Measurements from ENCODE around the gene ALDOB. TPM values are rescaled to one million over a fixed set of nuclear protein-coding genes. Genes with fewer than 3 reads are reported as not detected.

ALDOB gene
- total and polyA plus RNA-seq, 2 of the 8 experiments (the other 6 are each of a cell fraction or from before 2014, with no cell fraction given), result not detected

DNA sequence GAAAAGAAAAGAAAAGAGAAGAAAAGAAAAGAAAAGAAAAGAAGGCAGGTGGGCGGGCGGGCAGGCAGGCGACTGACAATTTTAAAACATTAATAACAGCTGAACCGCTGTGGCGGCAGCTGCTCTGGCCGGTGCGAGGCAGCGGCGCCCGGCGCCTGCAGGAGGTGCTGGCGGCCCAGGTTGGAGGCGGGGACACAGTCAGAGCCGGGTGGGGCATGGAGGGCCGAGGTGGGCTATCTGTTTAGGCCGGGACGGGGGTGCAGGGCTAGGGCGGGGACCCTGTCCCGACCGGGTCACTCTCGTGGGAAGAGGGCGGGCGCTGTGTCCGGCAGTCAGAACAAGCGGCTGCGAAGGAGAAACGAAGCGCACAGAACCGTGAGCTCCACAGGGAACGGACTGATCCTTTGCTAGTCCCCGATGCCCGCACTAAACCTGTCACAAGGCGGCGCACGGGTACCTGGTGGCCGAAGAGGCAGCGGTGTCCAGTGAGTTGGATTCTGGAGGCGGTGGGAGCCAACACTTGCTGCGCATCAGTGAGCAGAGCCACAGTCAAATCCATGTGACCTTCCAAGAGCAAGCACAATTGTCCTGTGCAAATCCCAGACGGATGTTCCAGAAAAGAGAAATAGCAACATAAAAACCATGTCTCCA lies 13.6 kb upstream of the ALDOB start (continued):
- TF ChIP-seq, protein P1, sequence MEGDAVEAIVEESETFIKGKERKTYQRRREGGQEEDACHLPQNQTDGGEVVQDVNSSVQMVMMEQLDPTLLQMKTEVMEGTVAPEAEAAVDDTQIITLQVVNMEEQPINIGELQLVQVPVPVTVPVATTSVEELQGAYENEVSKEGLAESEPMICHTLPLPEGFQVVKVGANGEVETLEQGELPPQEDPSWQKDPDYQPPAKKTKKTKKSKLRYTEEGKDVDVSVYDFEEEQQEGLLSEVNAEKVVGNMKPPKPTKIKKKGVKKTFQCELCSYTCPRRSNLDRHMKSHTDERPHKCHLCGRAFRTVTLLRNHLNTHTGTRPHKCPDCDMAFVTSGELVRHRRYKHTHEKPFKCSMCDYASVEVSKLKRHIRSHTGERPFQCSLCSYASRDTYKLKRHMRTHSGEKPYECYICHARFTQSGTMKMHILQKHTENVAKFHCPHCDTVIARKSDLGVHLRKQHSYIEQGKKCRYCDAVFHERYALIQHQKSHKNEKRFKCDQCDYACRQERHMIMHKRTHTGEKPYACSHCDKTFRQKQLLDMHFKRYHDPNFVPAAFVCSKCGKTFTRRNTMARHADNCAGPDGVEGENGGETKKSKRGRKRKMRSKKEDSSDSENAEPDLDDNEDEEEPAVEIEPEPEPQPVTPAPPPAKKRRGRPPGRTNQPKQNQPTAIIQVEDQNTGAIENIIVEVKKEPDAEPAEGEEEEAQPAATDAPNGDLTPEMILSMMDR (IDR thresholded peaks at IDR 0.05; ENCODE audit: control extremely low read depth in 1 of 3, insufficient read depth in 1 of 3, low read depth in 1 of 3, low read length in 3 of 3), result peak; percentile 87 to 93 (median 87)
- no peak for TF ChIP-seq POU5F1 (IDR thresholded peaks at IDR 0.05; ENCODE audit: low read depth, low read length)
- TF ChIP-seq RBBP5 (IDR thresholded peaks at IDR 0.05; ENCODE audit: borderline replicate concordance, low read depth, low read length), result peak; percentile 56; the same call in 1 of the 2 replicates
- TF ChIP-seq KDM4A (IDR thresholded peaks at IDR 0.05; ENCODE audit: low read depth, low read length, severe bottlenecking), result peak; percentile 63
- no peak for TF ChIP-seq RFX5 (IDR thresholded peaks at IDR 0.05; ENCODE audit: borderline replicate concordance, low read depth, low read length)
- no peak; the same call in 1 of the 2 replicates for TF ChIP-seq POLR2AphosphoS5 (IDR thresholded peaks at IDR 0.05; ENCODE audit: low read depth, low read length)
- no peak for TF ChIP-seq TAF7 (optimal IDR thresholded peaks at IDR 0.05; ENCODE audit: borderline replicate concordance, low read depth, low read length)
- no peak for TF ChIP-seq RXRA (IDR thresholded peaks at IDR 0.05; ENCODE audit: insufficient read depth, low read depth, low read length)
- TF ChIP-seq CHD1 (IDR thresholded peaks at IDR 0.05; ENCODE audit: low read depth, low read length), result no peak
- TF ChIP-seq CREB1 (IDR thresholded peaks at IDR 0.05), result peak; percentile 27
- TF ChIP-seq SUZ12 (IDR thresholded peaks at IDR 0.05; ENCODE audit: low read length), result no peak
- no peak for TF ChIP-seq BCL11A (IDR thresholded peaks at IDR 0.05; ENCODE audit: low read depth in 2 of 2, low read length in 2 of 2)
- peak; percentile 67 to 70 for TF ChIP-seq RAD21 (IDR thresholded peaks at IDR 0.05 in 1 of 2, conservative IDR thresholded peaks at IDR 0.05 in 1 of 2; ENCODE audit: low read depth in 2 of 2, low read length in 2 of 2)
- no peak for TF ChIP-seq NANOG (IDR thresholded peaks at IDR 0.05; ENCODE audit: insufficient read depth, low read depth, low read length, poor library complexity, severe bottlenecking)
- no peak for TF ChIP-seq SP2 (IDR thresholded peaks at IDR 0.05; ENCODE audit: low read length)
- TF ChIP-seq SP1 (IDR thresholded peaks at IDR 0.05; ENCODE audit: low read depth, low read length), result no peak
- no peak for TF ChIP-seq SAP30 (IDR thresholded peaks at IDR 0.05; ENCODE audit: insufficient read depth, insufficient replicate concordance, low read length)
